GM12878 (cell line): ENCODE data around the gene HPF1. TPM values are rescaled to one million over a fixed set of nuclear protein-coding genes. Genes with fewer than 3 reads are reported as not detected.

Experiments
- ATAC-seq: fragments of 200-7000 bp; cut with Tn5 transposase; 3 replicates; pipeline ENCODE4 v1.9.1; 2020; ENCODE audit warnings: mild to moderate bottlenecking, moderate library complexity
- BruUV-seq: library from RNA; stranded (reverse); fragments of 400-500 nt; replicated peaks from 2 replicates; lab custom pipeline; 2021; lab: Mats Ljungman, UMichigan
- CTCF ChIA-PET: fragments of 300-600 bp; sonication (Branson Sonifier 250); formaldehyde crosslinking; extraction: SDS; loops from one replicate; lab custom pipeline; 2021; ENCODE audit warnings: inconsistent platforms; lab: Yijun Ruan, JAX
- POLR2A ChIA-PET: fragments of 350-600 bp; formaldehyde crosslinking; extraction: SDS; loops from one replicate; lab custom pipeline; 2021; ENCODE audit warnings: inconsistent platforms; lab: Charles Lee
- RAD21 ChIA-PET: fragments of 300-600 bp; sonication (Branson Sonifier 250); formaldehyde crosslinking; loops from one replicate; lab custom pipeline; 2023; ENCODE audit warnings: antibody characterized with exemption; ENCODE audit not compliant: unreplicated experiment; lab: Charles Lee
- SMC1A ChIA-PET: fragments of 300-600 bp; sonication (Branson Sonifier 250); formaldehyde crosslinking; loops from one replicate; lab custom pipeline; 2023; ENCODE audit not compliant: unreplicated experiment, uncharacterized antibody; lab: Charles Lee
- DNase-seq: peaks from one replicate; pipeline ENCODE4 v3.0.0-alpha.2; 2011; ENCODE audit warnings: low read depth, low spot score
- FAIRE-seq: peaks from 3 replicates; lab custom pipeline; 2011; peaks lifted over from hg19 to GRCh38; lab: Jason Lieb, UNC
- H2AFZ ChIP-seq: 2 replicates; pipeline ENCODE4 v1.6.0; 2011; ENCODE audit warnings: low read depth, low read length, control low read depth; ENCODE audit not compliant: control insufficient read depth
- H3K27ac ChIP-seq: 2 replicates; pipeline ENCODE4 v1.5.1; 2011; ENCODE audit warnings: control low read depth; ENCODE audit not compliant: control insufficient read depth, insufficient read depth
- H3K27me3 ChIP-seq, 2 experiments: replicated peaks in 1 of 2; 2 replicates each; pipeline versions ENCODE4 v1.6.0 to v1.6.1; 2011; ENCODE audit warnings: low read length in 1 of 2; ENCODE audit not compliant: control insufficient read depth in 2 of 2, insufficient read depth in 2 of 2
- H3K36me3 ChIP-seq, 2 experiments: 2 replicates each; pipeline ENCODE4 v1.5.1; 2011; ENCODE audit warnings: low read length in 1 of 2; ENCODE audit not compliant: control insufficient read depth in 2 of 2, insufficient read depth in 2 of 2
- H3K4me1 ChIP-seq: 2 replicates; pipeline ENCODE4 v1.6.1; 2011; ENCODE audit warnings: mild to moderate bottlenecking, low read length, moderate library complexity, mixed read lengths; ENCODE audit not compliant: control insufficient read depth, insufficient read depth
- H3K4me2 ChIP-seq: 2 replicates; pipeline ENCODE4 v1.6.0; 2011; ENCODE audit warnings: control low read depth; ENCODE audit not compliant: control insufficient read depth, insufficient read depth
- H3K4me3 ChIP-seq: fragments of 200-600 bp; sonication (generic); 2 replicates; pipeline ENCODE4 v1.5.1; 2016
- H3K79me2 ChIP-seq: 2 replicates; pipeline ENCODE4 v1.6.0; 2011; ENCODE audit warnings: low read length; ENCODE audit not compliant: control insufficient read depth, insufficient read depth
- H3K9ac ChIP-seq: 2 replicates; pipeline ENCODE4 v1.8.0; 2011; ENCODE audit warnings: low read length, control low read depth, mixed read lengths; ENCODE audit not compliant: control insufficient read depth, insufficient read depth
- H3K9me3 ChIP-seq: replicated peaks from 3 replicates; pipeline ENCODE4 v1.5.1; 2011; ENCODE audit warnings: mild to moderate bottlenecking, low read length; ENCODE audit not compliant: control insufficient read depth, insufficient read depth
- H4K20me1 ChIP-seq: 2 replicates; pipeline ENCODE4 v1.6.0; 2011; ENCODE audit not compliant: control insufficient read depth, insufficient read depth
- BHLHE40 ChIP-seq, 2 experiments: fragments of 450-650 bp in 1 of 2; IDR thresholded peaks; 2 replicates each; pipeline ENCODE4 v1.6.1; 2011 to 2017; ENCODE audit warnings: low read depth in 2 of 2, borderline replicate concordance in 1 of 2, improper control_type of control experiment in 1 of 2, low read length in 1 of 2, mild to moderate bottlenecking in 1 of 2
- CEBPB ChIP-seq, 2 experiments: fragments of 150-350 bp in 1 of 2; IDR thresholded peaks; 2 replicates each; pipeline ENCODE4 v1.6.1; 2012 to 2014; ENCODE audit warnings: low read depth in 2 of 2, low read length in 2 of 2, borderline replicate concordance in 1 of 2, inconsistent platforms in 1 of 2
- DPF2 ChIP-seq: fragments of 450-650 bp; IDR thresholded peaks from 2 replicates; pipeline ENCODE4 v1.6.1; 2017; ENCODE audit warnings: mild to moderate bottlenecking
- EP300 ChIP-seq, 2 experiments: fragments of 150-350 bp in 1 of 2; IDR thresholded peaks; 2 replicates each; pipeline ENCODE4 v1.6.1; 2011 to 2012; ENCODE audit warnings: low read depth in 2 of 2, low read length in 2 of 2, borderline replicate concordance in 1 of 2, improper control_type of control experiment in 1 of 2, inconsistent platforms in 1 of 2; ENCODE audit not compliant: control insufficient read depth in 1 of 2
- HDGF ChIP-seq: fragments of 450-650 bp; IDR thresholded peaks from 2 replicates; pipeline ENCODE4 v1.6.1; 2016; ENCODE audit warnings: antibody characterized with exemption
- JUNB ChIP-seq: IDR thresholded peaks from 2 replicates; pipeline ENCODE4 v1.6.1; 2016; ENCODE audit warnings: antibody characterized with exemption, mild to moderate bottlenecking
- NR2C1 ChIP-seq: fragments of 450-650 bp; IDR thresholded peaks from 2 replicates; pipeline ENCODE4 v1.6.1; 2017; ENCODE audit warnings: antibody characterized with exemption, mild to moderate bottlenecking, moderate library complexity
- NR2F1 ChIP-seq: fragments of 450-650 bp; conservative IDR thresholded peaks from 2 replicates; pipeline ENCODE4 v1.6.1; 2017; ENCODE audit warnings: mild to moderate bottlenecking
- POLR2A ChIP-seq: IDR thresholded peaks from 2 replicates; pipeline ENCODE4 v1.6.1; 2011; ENCODE audit warnings: low read depth, mild to moderate bottlenecking, low read length
- RAD21 ChIP-seq: IDR thresholded peaks from 2 replicates; pipeline ENCODE4 v1.6.1; 2011; ENCODE audit warnings: mild to moderate bottlenecking, low read depth, low read length, moderate library complexity; ENCODE audit not compliant: insufficient read depth
- RAD51 ChIP-seq: fragments of 450-650 bp; IDR thresholded peaks from 2 replicates; pipeline ENCODE4 v1.6.1; 2016; ENCODE audit warnings: moderate library complexity, mild to moderate bottlenecking, inconsistent platforms
- RUNX3 ChIP-seq: IDR thresholded peaks from 2 replicates; pipeline ENCODE4 v1.6.1; 2012; ENCODE audit warnings: low read length, inconsistent platforms
- SUZ12 ChIP-seq: fragments of 200-600 bp; sonication (generic); IDR thresholded peaks from one replicate; pipeline ENCODE4 v1.6.1; 2018; ENCODE audit warnings: antibody characterized with exemption, mild to moderate bottlenecking; ENCODE audit not compliant: unreplicated experiment
- YBX1 ChIP-seq: fragments of 450-650 bp; IDR thresholded peaks from 2 replicates; pipeline ENCODE4 v1.6.1; 2016; ENCODE audit warnings: antibody characterized with exemption
- WGBS: methylation state at CpG from one replicate; pipeline ENCODE4 v1.1.6; 2016; ENCODE audit warnings: low lambda C conversion rate; ENCODE audit not compliant: insufficient replicate concordance, insufficient coverage; ENCODE audit errors: missing lambda C conversion rate; 5-methylcytosine and 5-hydroxymethylcytosine counted together
- in situ Hi-C: fragments of 300-500 bp; cut with MboI; formaldehyde crosslinking; loops from 9 replicates; pipeline ENCODE4 v1.14.3; 2018; ENCODE audit warnings: mixed read lengths
- intact Hi-C: fragments of 100-400 bp; cut with micrococcal nuclease; formaldehyde crosslinking; loops from one replicate; pipeline ENCODE4 v1.14.2; 2022; ENCODE audit not compliant: unreplicated experiment
- polyA plus RNA-seq, 11 experiments: library from polyadenylated mRNA; depleted of rRNA in 4 of 11; unstranded in 6 of 11; stranded (reverse) in 5 of 11; fragments of >200 nt; fragmentation: Nextera tagmentation in 4 of 11; fragmentation: Illumina TruSeq in 1 of 11; extraction: Ambion mirVana in 4 of 11; extraction: Trizol in 1 of 11; gene quantifications; 1 replicate in 1 of 11; 2 replicates in 10 of 11; pipeline versions ENCODE4 v1.2.1 to v1.2.3, GENCODE V29; 2011 to 2016; ENCODE audit warnings: inconsistent platforms in 2 of 11, missing spikeins in 2 of 11, low read depth in 1 of 11
- total RNA-seq, 4 experiments: library from RNA; depleted of rRNA in 3 of 4; stranded (reverse); fragments of >200 nt in 3 of 4; fragmentation: Illumina TruSeq in 1 of 4; extraction: Trizol in 1 of 4; gene quantifications; 2 replicates each; pipeline versions ENCODE4 v1.2.1 to v1.2.3, GENCODE V29; 2013 to 2021
- TF ChIP-seq, protein P1 (sequence below): IDR thresholded peaks from 2 replicates; pipeline ENCODE4 v1.6.1; 2012; ENCODE audit warnings: low read depth, low read length, improper control_type of control experiment
- TF ChIP-seq, protein P2 (sequence below): fragments of 450-650 bp; formaldehyde crosslinking; IDR thresholded peaks from 2 replicates; pipeline ENCODE4 v1.4.0; 2022; ENCODE audit warnings: mild to moderate bottlenecking, moderate library complexity
- TF ChIP-seq, protein P3 (sequence below): IDR thresholded peaks from 2 replicates; pipeline ENCODE4 v1.6.1; 2011; ENCODE audit warnings: low read depth, mild to moderate bottlenecking, low read length, moderate library complexity, borderline replicate concordance; ENCODE audit errors: extremely low read depth
- TF ChIP-seq, protein P4 (sequence below): fragments of 450-650 bp; IDR thresholded peaks from 2 replicates; pipeline ENCODE4 v1.6.1; 2018; ENCODE audit warnings: borderline replicate concordance, mild to moderate bottlenecking; ENCODE audit not compliant: partially characterized antibody

HPF1 gene
- total and polyA plus RNA-seq, 10 of the 15 experiments (the other 5 are each of a cell fraction or from before 2014, with no cell fraction given): 31.2 to 93.5 (median 48.7) TPM

- in situ Hi-C loops (no loop called here), intact Hi-C loops (no loop called here)
- BruUV-seq: no TSS peak
- H3K9me3 ChIP-seq: no peaks in the 10 kb centered on the region
- H3K4me3 ChIP-seq: no peak overlapping the region
- no peaks in the 10 kb centered on the region for H3K27me3 ChIP-seq
- ChIA-PET RAD21 (no interaction called here), CTCF (interaction anchor here (2.1 kb wide), 1 partner anchor 11 kb away, joined by 10 read pairs; no protein-coding TSS in a partner anchor), POLR2A (interaction anchor here (0.5 kb wide), 1 partner anchor 62 kb away, joined by 4 read pairs; no protein-coding TSS in a partner anchor), SMC1A (interaction anchor here (1.8 kb wide), 1 partner anchor 10 kb away, joined by 6 read pairs; no protein-coding TSS in a partner anchor)
- ATAC-seq (no peak), FAIRE-seq (no peak), DNase-seq (no peak)
- H3K36me3 ChIP-seq: no peaks in the 10 kb centered on the region
- H3K9ac ChIP-seq: no peak overlapping the region
- no peak overlapping the region for H2AFZ ChIP-seq
- H3K4me1 ChIP-seq: no peaks in the 10 kb centered on the region
- no peaks in the 10 kb centered on the region for H4K20me1 ChIP-seq
- H3K27ac ChIP-seq: no peak overlapping the region
- whole genome bisulfite sequencing: 48% methylated on average over 4 of the region's 4 CpGs
- no peaks in the 10 kb centered on the region for H3K79me2 ChIP-seq
- TF ChIP-seq, protein P1, sequence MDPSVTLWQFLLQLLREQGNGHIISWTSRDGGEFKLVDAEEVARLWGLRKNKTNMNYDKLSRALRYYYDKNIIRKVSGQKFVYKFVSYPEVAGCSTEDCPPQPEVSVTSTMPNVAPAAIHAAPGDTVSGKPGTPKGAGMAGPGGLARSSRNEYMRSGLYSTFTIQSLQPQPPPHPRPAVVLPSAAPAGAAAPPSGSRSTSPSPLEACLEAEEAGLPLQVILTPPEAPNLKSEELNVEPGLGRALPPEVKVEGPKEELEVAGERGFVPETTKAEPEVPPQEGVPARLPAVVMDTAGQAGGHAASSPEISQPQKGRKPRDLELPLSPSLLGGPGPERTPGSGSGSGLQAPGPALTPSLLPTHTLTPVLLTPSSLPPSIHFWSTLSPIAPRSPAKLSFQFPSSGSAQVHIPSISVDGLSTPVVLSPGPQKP: no peak
- TF ChIP-seq YBX1: no peak
- no peak for TF ChIP-seq JUNB
- TF ChIP-seq BHLHE40 (IDR thresholded peaks at IDR 0.05; ENCODE audit: borderline replicate concordance in 1 of 2, low read depth in 2 of 2, low read length in 1 of 2): no peak
- no peak for TF ChIP-seq NR2C1
- TF ChIP-seq CEBPB (IDR thresholded peaks at IDR 0.05; ENCODE audit: borderline replicate concordance in 1 of 2, low read depth in 2 of 2, low read length in 2 of 2): no peak
- TF ChIP-seq POLR2A: no peak
- no peak for TF ChIP-seq EP300 (IDR thresholded peaks at IDR 0.05; ENCODE audit: borderline replicate concordance in 1 of 2, control insufficient read depth in 1 of 2, low read depth in 2 of 2, low read length in 2 of 2)
- no peak for TF ChIP-seq HDGF
- TF ChIP-seq, protein P2, sequence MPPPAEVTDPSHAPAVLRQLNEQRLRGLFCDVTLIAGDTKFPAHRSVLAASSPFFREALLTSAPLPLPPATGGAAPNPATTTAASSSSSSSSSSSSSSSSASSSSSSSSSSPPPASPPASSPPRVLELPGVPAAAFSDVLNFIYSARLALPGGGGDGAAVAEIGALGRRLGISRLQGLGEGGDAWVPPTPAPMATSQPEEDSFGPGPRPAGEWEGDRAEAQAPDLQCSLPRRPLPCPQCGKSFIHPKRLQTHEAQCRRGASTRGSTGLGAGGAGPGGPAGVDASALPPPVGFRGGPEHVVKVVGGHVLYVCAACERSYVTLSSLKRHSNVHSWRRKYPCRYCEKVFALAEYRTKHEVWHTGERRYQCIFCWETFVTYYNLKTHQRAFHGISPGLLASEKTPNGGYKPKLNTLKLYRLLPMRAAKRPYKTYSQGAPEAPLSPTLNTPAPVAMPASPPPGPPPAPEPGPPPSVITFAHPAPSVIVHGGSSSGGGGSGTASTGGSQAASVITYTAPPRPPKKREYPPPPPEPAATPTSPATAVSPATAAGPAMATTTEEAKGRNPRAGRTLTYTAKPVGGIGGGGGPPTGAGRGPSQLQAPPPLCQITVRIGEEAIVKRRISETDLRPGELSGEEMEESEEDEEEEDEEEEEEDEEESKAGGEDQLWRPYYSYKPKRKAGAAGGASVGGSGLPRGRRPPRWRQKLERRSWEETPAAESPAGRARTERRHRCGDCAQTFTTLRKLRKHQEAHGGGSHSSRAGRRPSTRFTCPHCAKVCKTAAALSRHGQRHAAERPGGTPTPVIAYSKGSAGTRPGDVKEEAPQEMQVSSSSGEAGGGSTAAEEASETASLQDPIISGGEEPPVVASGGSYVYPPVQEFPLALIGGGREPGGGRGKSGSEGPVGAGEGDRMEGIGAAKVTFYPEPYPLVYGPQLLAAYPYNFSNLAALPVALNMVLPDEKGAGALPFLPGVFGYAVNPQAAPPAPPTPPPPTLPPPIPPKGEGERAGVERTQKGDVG (CRISPR knock-in tag): no peak
- TF ChIP-seq, protein P3, sequence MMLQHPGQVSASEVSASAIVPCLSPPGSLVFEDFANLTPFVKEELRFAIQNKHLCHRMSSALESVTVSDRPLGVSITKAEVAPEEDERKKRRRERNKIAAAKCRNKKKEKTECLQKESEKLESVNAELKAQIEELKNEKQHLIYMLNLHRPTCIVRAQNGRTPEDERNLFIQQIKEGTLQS: no peak
- no peak for TF ChIP-seq RAD51
- TF ChIP-seq SUZ12: no peak
- no peak for TF ChIP-seq RUNX3
- TF ChIP-seq DPF2: no peak
- TF ChIP-seq RAD21: no peak
- no peak for TF ChIP-seq NR2F1
- TF ChIP-seq, protein P4, sequence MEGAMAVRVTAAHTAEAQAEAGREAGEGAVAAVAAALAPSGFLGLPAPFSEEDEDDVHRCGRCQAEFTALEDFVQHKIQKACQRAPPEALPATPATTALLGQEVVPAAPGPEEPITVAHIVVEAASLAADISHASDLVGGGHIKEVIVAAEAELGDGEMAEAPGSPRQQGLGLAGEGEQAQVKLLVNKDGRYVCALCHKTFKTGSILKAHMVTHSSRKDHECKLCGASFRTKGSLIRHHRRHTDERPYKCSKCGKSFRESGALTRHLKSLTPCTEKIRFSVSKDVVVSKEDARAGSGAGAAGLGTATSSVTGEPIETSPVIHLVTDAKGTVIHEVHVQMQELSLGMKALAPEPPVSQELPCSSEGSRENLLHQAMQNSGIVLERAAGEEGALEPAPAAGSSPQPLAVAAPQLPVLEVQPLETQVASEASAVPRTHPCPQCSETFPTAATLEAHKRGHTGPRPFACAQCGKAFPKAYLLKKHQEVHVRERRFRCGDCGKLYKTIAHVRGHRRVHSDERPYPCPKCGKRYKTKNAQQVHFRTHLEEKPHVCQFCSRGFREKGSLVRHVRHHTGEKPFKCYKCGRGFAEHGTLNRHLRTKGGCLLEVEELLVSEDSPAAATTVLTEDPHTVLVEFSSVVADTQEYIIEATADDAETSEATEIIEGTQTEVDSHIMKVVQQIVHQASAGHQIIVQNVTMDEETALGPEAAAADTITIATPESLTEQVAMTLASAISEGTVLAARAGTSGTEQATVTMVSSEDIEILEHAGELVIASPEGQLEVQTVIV: no peak
- no peak overlapping the region for H3K4me2 ChIP-seq
Measured at GRCh38 chr4:169799260-169799659, 41.5 kb upstream of the HPF1 start.
